K562 (cell line): ENCODE results near the gene PTPRE.

ENCODE experiments used
- POLR2A ChIP-seq: fragments of 450-650 bp; conservative IDR thresholded peaks from 2 replicates; pipeline ENCODE4 v1.6.1; 2016
- TF ChIP-seq, protein P1 (sequence below): sonication (generic); formaldehyde crosslinking; IDR thresholded peaks from 2 replicates; pipeline ENCODE4 v1.8.1; 2023; ENCODE audit warnings: mild to moderate bottlenecking, missing genetic modification reagents

DNA sequence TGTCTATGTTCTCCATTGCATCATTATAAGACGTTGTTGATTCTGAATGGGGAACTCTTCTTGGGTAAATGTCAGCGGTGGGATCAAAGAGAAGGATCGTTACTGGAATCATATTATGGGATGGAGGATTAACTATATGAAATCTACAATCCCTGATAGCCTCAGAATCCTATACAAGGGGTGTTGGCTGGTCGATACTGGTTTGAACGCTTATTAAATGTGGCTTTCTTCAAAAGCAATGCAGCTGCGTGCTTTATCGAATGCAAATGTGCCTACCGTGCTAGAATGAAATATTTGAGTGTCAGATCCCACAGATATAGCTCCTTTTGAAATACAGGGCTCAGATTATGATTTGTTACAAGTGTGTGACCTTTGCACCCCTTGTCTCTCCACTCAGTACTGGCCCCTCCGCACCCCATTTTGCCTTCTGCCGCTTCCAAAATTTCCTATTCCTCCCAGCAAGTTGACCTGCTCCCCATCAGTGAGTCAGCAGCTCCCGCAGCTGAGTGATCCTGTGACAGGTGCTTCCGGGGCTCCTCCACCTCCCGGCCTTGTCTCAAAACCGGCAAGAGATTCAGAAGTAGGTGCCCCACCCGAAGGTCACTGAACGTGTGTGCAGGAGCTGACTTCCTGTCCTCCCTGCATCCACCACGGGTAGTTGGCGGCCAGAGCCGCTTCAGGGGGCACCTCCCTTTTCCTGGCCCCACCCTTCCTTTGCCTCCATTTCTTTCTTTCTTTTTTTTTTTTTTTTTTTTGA is 76.6 kb downstream of the PTPRE start:
- TF ChIP-seq, protein P1, sequence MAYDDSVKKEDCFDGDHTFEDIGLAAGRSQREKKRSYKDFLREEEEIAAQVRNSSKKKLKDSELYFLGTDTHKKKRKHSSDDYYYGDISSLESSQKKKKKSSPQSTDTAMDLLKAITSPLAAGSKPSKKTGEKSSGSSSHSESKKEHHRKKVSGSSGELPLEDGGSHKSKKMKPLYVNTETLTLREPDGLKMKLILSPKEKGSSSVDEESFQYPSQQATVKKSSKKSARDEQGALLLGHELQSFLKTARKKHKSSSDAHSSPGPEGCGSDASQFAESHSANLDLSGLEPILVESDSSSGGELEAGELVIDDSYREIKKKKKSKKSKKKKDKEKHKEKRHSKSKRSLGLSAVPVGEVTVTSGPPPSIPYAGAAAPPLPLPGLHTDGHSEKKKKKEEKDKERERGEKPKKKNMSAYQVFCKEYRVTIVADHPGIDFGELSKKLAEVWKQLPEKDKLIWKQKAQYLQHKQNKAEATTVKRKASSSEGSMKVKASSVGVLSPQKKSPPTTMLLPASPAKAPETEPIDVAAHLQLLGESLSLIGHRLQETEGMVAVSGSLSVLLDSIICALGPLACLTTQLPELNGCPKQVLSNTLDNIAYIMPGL = no peak
- no peak for TF ChIP-seq POLR2A
